Hematopoietic multipotent progenitor cell (in vitro differentiated cells): ENCODE results near the gene PPIP5K2. TPM values are rescaled to one million over a fixed set of nuclear protein-coding genes. Genes with fewer than 3 reads are reported as not detected.
"Not testable (repeated sequence)": the region's sequence is repeated elsewhere in the genome, so short reads cannot be mapped to it uniquely, and the experiment has no call there.

Experiments used
- DNase-seq, 3 donors: peaks; one replicate each; pipeline ENCODE4 v3.0.0-alpha.2; 2011 to 2015; ENCODE audit warnings: low read depth in 2 of 3, low spot score in 2 of 3
- total RNA-seq: library from RNA; depleted of rRNA; stranded (reverse); fragments of >200 nt; gene quantifications from one replicate; pipeline ENCODE4 v1.2.3, GENCODE V29; 2012

Gene PPIP5K2
- total RNA-seq, 1 donor = 36.1 TPM

DNA sequence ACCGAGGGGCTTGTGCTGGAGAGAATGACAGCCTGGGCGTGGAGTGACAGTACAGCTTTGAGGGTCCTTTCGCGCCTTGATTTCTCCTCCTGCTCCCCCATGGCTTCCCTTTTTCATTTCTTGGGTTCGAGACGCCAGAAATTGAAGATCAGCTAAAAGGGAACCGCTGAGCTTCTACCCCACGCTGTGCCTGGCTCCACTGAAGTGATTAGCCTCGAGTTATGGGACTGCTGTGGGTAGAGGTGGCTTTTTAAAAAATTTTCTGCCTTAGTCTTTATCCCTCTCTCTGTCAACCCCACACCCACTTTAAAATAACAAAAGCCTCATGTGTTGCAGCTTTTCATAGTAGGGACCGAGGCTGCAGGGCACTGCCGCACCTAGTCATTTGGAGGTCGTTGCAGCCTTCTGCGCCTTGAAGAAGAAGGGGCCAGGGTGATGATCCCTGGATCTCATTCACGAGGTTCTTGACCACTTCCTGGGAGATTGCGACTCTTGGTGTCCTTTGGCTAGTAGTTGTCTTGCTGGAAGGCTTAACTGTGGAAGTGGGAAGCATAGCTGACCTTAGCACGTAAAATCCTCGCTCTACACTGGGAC lies 603 bp downstream of the PPIP5K2 start:
- no peak for DNase-seq

DNA sequence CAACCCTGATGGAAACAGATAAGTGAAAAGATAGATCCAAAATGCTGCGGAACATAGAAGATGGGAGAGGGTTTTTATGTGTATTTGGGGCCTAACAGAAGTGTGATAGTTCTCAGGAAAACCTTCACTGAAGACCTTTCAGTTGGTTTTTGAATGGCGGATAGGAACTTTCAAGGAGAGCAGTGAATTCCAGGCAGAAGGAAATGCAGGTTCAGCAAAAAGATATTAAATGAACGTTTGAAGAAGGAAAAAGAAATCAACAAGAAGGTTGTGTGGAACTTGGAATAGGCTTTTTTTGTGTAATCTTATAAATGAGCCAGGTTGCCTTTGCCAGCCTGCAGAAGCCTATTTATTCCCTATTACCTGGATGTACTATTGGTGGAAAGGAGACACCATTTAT lies 2.1 kb downstream of the PPIP5K2 start:
- DNase-seq = no peak

DNA sequence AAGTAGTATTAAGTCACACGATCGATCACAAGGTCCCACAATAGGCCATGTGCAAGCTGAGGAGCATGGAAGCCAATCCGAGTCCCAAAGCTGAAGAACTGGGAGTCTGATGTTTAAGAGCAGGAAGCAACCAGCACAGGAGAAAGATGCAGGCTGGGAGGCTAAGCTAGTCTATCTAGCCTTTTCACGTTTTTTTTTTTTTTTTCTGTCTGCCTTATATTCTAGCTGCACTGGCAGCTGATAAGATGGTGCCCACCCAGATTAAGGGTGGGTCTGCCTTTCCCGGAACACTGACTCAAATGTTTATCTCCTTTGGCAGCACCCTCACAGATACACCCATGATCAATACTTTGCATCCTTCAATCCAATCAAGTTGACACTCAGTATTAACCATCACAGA lies 6.5 kb downstream of the PPIP5K2 start:
- DNase-seq = no peak

DNA sequence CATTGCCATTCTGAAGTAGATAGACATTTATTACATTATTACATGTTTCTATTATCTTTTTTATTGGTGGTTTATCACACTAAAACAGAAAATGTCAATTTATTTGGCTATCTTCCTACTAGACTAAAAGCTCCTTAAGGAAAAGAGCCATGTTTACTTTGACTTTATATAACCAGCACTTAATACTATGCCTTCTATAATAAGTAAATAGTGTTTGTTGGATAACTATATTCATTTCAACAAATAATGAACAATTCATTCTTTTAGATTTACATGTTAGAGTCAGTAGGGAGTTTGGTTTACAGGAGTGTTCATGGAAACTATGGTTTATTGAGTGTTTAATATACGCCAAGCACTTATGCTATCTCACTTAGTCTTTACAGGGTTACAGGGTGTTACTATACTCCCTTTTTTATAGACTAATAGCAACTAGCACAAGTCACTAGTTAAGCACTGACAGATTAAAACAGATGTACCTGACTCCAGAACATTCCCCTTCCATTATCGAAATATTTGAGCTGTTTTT lies 7.3 kb downstream of the PPIP5K2 start:
- DNase-seq = no peak

DNA sequence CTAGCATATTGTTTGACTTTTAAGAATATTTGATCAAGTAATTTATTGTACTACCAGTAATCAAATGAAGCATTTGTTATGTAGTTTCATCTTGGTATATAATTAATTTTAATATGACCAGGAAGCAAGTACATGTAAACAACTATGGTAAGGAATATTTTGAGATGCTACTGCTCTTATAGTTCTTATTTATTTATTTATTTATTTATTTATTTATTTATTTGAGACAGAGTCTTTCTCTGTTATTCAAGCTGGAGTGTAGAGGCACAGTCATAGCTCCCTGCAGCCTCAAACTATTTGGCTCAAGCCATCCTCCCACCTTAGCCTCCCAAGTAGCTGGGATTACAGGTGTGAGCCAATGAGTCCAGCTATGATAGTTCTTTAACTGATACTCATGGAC lies 8.1 kb downstream of the PPIP5K2 start:
- no peak for DNase-seq

DNA sequence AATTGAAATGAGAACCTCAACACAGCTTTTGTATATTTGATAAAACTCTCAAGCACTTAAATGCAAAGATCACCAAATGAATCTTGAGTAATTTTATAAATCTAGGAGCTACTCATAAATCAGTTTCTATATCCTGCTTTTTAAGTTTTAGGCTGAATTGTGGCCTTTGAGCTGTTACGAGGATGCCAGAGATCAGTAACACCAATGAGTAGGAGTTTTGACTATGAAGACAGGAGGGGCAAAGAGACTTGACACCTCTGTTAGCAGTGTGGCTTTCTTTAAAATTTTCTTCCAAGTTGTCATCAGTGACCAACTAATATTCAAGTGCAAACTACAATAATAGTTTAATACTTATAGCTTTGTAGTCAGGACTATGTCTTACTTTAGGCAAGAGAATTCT lies 12.6 kb downstream of the PPIP5K2 start:
- DNase-seq = no peak

DNA sequence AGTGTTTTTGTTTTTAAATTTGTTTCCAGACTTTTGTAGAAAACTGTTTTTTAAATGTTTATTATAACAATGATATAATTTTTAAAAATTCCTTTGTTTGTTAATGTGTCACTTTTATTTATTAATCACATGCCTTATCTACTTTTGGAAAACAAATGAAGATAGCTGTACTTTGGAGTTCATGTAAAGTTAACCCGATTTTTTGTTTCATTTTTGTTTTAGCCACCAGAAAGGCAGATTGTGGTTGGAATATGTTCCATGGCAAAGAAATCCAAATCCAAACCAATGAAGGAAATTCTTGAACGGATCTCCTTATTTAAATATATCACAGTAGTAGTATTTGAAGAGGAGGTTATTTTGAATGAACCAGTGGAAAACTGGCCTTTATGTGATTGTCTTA lies 13.1 kb downstream of the PPIP5K2 start:
- no peak for DNase-seq

DNA sequence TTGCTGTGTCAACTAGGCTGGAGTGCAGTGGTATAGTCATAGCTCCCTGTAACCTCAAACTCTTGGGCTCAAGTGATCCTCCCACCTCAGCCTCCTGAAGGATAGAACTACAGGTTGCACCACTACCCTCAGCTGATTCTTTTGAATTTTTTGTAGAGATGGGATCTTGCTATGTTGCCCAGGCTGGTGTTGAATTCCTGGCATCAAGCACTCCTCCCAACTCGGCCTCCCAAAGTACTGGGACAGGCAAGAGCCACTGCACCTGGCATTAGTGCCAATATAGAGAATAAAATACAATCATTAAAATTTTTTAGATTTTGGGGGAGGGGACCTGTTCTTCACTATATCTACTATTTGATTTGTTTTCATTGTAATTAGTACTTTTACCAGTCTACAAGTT lies 15.4 kb downstream of the PPIP5K2 start:
- DNase-seq = no peak

DNA sequence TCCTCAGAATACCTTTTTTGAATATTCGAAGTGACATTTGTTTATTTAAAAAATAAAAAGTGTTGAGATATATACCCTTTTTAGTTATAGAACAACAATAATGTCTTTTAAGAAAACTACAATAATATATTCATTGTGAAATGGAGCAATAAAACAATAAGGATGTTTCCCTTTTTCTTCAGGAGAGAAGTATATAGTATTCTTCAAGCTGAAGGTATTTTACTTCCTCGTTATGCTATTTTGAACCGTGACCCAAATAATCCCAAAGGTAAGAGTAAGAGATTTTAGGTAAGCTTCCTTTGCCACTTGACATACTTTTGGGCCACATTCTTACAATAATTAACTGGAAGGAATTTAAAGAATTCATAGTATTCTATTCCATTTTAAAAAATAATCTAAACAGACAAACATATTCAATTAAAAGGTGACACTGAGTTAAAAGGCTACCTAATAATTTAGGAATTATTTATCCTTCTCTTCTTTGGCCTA lies 18.1 kb downstream of the PPIP5K2 start:
- DNase-seq = no peak

DNA sequence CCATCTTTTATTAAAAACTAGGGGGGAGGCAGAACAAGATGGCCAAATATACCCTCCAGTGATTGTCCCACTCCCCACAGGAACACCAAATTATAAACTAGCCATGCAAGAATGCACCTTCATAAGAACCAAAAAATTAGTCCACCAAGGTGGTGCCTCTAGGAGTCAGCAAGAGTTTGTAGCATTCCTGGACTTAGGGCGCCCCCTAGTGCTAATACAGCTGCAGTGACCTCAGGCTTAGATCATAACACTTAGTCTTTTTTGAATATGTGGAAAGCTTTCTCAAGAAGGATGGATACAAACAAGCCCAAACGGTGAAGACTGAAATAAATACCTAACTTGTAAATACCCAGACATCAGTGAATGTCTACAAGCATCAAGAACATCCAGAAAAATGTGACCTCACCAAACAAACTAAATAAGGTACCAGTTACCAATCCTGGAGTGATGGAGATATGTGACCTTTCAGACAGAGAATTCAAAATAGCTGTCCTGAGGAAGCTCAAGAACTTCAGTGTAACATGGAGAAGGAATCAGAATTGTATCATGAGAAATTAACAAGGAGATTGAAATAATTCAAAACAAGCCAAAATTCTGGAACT lies 19.3 kb downstream of the PPIP5K2 start:
- peak; percentile 55 to 92 (median 73) for DNase-seq

DNA sequence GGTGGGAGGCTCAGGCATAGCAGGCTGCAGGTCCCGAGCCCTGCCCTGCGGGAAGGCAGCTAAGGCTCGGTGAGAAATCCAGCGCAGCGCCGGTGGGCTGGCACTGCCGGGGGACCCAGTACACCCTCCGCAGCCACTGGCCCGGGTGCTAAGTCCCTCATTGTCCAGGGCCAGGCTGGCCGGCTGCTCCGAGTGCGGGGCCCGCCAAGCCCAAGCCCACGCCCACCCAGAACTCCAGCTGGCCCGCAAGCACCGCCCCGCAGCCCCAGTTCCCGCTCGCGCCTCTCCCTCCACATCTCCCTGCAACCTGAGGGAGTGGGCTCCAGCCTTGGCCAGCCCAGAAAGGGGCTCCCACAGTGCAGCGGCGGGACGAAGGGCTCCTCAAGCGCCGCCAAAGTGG lies 22.0 kb downstream of the PPIP5K2 start:
- DNase-seq = not testable (repeated sequence)

DNA sequence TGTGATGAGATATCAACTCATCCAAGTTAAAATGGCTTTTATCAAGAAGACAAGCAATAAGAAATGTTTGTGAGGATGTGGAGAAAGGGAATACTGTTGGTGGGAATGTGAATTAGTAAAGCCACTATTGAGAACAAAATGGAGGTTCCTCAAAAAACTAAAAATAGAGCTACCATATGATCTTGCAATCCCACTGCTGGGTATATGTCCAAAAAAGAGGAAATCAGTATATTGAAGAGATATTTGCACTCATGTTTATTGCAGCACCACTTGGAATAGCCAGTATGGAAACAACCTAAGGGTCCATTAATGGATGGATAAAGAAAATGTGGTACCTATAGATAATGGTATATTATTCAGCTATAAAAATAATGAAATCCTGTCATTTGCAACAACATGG lies 25.1 kb downstream of the PPIP5K2 start:
- no peak for DNase-seq

DNA sequence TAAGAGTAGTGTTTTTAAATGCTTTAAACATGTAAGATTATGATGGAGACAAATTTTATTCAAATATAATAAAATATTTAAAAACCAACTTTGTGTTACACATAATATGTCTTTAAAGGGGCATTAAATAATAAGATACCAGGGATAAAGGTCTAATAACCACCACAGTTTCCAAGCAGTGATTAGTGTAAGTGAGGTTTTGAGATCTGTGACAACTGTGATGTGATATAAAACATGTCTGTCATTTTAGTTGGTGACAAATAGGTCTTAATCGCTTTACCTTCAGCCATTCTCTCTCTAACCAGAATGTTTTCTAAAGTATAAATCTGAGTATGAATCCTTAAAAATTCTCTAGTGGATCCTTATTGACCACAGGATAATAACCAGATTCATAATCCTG lies 28.1 kb downstream of the PPIP5K2 start:
- DNase-seq = no peak

DNA sequence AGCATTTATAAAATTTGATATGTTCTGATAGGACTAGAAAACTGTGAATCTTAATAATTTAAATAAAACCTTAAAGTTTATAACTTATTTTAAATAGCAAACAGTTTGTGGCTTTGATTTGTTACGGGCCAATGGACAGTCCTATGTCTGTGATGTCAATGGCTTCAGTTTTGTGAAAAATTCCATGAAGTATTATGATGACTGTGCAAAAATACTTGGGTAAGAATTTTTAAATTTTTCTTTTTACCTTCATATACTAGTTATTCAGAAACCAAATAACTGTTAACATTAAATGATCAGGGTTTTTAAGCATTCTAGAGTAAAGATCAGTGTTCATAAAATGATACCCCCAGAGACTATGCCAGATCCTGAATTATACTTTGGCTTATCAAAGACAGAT lies 31.1 kb downstream of the PPIP5K2 start:
- DNase-seq = no peak

DNA sequence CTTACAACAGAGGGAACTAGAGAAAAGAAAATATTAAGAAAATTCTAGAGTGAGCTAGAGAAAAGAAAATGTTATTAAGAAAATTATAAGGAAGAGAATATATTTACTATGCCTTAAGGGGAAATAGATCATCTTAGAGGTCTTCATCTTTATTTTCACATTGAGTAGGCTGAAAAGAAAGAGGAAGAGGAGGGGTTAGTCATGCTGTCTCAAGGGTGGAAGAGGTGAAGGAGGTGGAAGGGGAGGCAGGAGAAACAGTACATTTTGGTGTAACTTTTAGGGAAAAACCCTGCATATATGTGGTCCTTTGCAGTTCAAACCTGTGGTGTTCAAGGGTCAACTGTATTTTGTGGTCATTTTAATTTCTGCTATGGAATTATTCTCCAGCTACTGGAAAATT lies 46.6 kb downstream of the PPIP5K2 start:
- no peak for DNase-seq

DNA sequence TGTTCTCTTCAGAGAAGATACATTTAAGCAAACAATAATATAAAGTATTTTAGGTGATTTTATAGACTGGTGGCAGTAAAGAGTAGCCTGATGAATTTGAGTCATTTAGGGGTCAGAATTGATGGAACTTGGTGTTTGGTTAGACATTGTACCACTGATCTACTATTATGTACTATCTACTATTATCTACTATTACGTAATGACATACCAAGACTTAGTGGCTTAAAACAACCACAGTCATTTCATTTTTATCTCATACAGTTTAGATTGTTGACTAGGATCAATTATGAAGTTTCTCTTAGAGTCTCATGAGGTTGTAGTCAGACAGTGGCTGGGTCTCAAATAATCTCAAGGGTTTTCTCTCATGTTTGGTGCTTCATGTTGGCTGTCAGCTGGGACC lies 54.0 kb downstream of the PPIP5K2 start:
- no peak for DNase-seq

DNA sequence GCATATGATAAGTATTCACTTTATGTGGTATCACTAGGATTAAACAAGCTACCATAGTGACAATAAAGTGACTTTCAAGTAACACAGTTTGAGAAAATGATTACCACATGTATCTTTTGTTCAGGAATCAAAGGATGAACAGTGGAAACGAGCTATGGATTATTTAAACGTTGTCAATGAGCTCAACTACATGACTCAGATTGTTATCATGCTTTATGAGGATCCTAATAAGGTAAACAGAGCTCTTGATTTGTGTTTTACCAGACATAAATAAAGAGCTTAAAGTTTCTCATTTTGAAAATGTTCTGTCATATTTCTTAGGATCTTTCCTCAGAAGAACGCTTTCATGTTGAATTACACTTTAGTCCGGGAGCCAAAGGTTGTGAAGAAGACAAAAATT lies 57.4 kb downstream of the PPIP5K2 start:
- DNase-seq = no peak

DNA sequence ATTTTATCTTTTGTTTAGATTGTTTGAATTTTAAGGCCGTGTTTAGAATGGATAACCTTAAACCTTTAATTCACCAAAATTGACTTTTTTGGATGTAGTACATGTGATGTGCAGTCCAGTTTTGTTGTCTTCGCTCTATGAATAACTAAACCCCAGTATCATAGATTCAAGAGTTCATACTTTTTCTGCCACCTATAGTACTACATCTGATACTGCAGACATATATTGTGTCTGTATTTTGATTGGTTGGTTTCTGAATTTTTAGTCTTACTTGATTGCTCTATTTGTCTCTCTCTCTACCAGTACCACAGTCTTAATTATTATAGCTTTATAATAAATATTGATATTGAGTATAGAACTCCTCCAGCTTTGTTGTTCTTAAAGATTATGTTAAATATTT lies 58.1 kb downstream of the PPIP5K2 start:
- DNase-seq = peak in 1 of 3 donors; percentile 5

DNA sequence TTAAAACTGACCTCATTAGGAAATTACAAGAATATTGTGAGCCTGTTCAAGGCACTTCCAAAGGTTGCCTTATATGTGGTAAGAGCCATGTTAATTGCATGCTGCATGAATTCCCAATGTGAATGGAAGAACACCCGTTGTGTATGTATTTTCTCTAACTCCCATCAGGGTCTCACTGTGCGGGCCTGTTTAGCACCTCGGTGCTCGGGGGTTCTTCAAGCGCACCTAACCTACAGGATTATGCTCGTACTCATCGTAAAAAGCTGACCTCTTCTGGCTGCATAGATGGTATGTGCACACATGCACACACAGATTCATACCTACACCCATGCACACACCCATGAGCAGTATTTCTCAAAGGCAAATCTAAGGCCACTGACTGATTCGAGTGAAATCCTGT lies 66.1 kb downstream of the PPIP5K2 start:
- no peak for DNase-seq

DNA sequence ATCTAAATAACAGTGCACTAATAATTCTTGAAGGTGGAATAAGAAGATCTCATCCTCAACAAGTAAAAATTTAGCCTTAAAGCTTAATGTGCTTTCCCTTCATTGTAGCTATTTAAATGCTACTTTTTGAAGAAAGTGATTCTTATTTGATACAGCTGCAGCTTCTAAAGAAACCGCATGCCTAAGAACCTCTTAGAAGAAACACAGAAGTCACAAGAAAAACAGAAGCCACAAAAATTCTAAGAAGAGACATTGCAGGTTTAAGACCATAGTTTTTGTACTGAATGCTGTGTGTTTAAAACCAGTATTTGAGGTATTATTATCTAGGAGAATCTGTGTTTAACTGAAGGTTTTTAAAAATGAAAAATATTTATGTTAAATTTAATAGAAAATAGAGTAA lies 68.3 kb downstream of the PPIP5K2 start:
- no peak for DNase-seq

DNA sequence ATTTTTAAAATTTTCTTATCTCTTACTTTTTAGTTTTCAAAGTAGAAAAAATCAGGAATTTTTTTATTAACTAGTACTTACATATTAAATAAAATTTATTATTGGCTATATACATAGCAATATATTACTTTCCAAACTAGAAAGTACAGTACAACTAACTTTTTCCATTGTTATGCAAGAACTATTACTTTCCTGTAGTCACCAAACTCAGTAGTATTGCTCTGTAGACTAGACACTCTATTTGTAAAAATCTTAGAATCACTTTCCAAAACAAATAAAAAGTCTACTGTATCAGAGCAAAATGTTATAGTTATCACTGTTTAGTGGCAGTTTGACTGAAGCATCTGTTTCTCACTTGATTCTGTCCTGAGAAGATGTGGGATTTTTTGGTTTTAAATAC lies 83.1 kb downstream of the PPIP5K2 start:
- DNase-seq = no peak

DNA sequence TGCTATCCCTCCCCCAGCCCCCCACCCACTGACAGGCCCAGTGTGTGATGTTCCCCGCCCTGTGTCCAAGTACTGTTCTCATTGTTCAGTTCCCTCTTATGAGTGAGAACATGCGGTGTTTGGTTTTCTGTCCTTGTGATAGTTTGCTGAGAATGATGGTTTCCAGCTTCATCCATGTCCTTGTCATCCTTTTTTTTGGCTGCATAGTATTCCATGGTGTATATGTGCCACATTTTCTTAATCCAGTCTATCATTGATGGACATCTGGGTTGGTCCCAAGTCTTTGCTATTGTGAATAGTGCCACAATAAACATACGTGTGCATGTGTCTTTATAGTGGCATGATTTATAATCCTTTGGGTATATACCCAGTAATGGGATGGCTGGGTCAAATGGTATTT lies 84.9 kb downstream of the PPIP5K2 start:
- DNase-seq = not testable (repeated sequence)
